HepG2 (cell line): Measurements from ENCODE around the gene KIAA0232. TPM values are rescaled to one million over a fixed set of nuclear protein-coding genes. Genes with fewer than 3 reads are reported as not detected.

Experiments
- ATAC-seq: fragments of 200-7000 bp; cut with Tn5 transposase; 3 replicates; pipeline ENCODE4 v1.9.1; 2020; ENCODE audit warnings: mild to moderate bottlenecking, moderate library complexity
- BruUV-seq: library from RNA; stranded (reverse); fragments of 400-500 nt; replicated peaks from 2 replicates; lab custom pipeline; 2021; lab: Mats Ljungman, UMichigan
- CTCF ChIA-PET: fragments of 300-600 bp; formaldehyde crosslinking; extraction: SDS; loops from one replicate; lab custom pipeline; 2021; ENCODE audit warnings: low total read pairs, inconsistent platforms, low intra/inter-chr PET ratio; lab: Yijun Ruan, JAX
- POLR2A ChIA-PET: fragments of 350-600 bp; sonication (Branson Sonifier 250); formaldehyde crosslinking; loops from one replicate; lab custom pipeline; 2020; ENCODE audit warnings: antibody characterized with exemption, inconsistent platforms; lab: Yijun Ruan, JAX
- DNase-seq: peaks from one replicate; pipeline ENCODE4 v3.0.0-alpha.2; 2015; ENCODE audit warnings: low spot score
- FAIRE-seq: peaks from 3 replicates; lab custom pipeline; 2011; peaks lifted over from hg19 to GRCh38; lab: Jason Lieb, UNC
- H2AFZ ChIP-seq: one replicate; pipeline ENCODE4 v1.6.1; 2011; ENCODE audit warnings: low read length, inconsistent platforms
- H3K27ac ChIP-seq: fragments of 300-600 bp; 3 replicates; pipeline ENCODE4 v1.8.0; 2011; ENCODE audit warnings: mixed run types, mild to moderate bottlenecking, mixed read lengths, low read length, inconsistent platforms; ENCODE audit not compliant: insufficient read depth; ENCODE audit errors: extremely low read length
- H3K27me3 ChIP-seq, 2 experiments: fragments of 200-600 bp in 1 of 2; 2 replicates in 1 of 2; 3 replicates in 1 of 2; pipeline versions ENCODE4 v1.6.0 to v1.8.0; 2011; ENCODE audit warnings: low read length in 2 of 2, mild to moderate bottlenecking in 2 of 2, moderate library complexity in 2 of 2, inconsistent platforms in 1 of 2; ENCODE audit not compliant: insufficient read depth in 2 of 2, control insufficient read depth in 1 of 2
- H3K36me3 ChIP-seq, 2 experiments: fragments of 200-600 bp in 1 of 2; replicated peaks in 1 of 2; 2 replicates in 1 of 2; 3 replicates in 1 of 2; pipeline versions ENCODE4 v1.5.1 to v1.8.0; 2011; ENCODE audit warnings: low read length in 2 of 2, inconsistent platforms in 1 of 2; ENCODE audit not compliant: insufficient read depth in 2 of 2, control insufficient read depth in 1 of 2
- H3K4me1 ChIP-seq: 2 replicates; pipeline ENCODE4 v1.5.1; 2012; ENCODE audit warnings: low read length, inconsistent platforms; ENCODE audit not compliant: insufficient read depth
- H3K4me2 ChIP-seq: 2 replicates; pipeline ENCODE4 v1.6.0; 2011; ENCODE audit warnings: low read depth, low read length, inconsistent platforms
- H3K4me3 ChIP-seq, 3 experiments: fragments of 200-600 bp in 1 of 3; sonication (generic), shearing (Covaris generic) in 1 of 3; replicated peaks in 1 of 3; 2 replicates each; pipeline ENCODE4 v1.5.1; 2011 to 2016; ENCODE audit warnings: low read length in 3 of 3, inconsistent platforms in 2 of 3, low read depth in 2 of 3, mild to moderate bottlenecking in 2 of 3, control low read depth in 1 of 3, mixed read lengths in 1 of 3; ENCODE audit not compliant: insufficient read depth in 1 of 3
- H3K79me2 ChIP-seq: one replicate; pipeline ENCODE4 v1.6.1; 2011; ENCODE audit warnings: low read length, inconsistent platforms; ENCODE audit not compliant: insufficient read depth
- H3K9ac ChIP-seq: 2 replicates; pipeline ENCODE4 v1.6.0; 2011; ENCODE audit warnings: mild to moderate bottlenecking, low read depth, low read length, inconsistent platforms; ENCODE audit not compliant: insufficient read depth
- H3K9me3 ChIP-seq: 2 replicates; pipeline ENCODE4 v1.5.1; 2012; ENCODE audit warnings: mild to moderate bottlenecking, low read length
- H4K20me1 ChIP-seq: 2 replicates; pipeline ENCODE4 v1.6.0; 2011; ENCODE audit warnings: inconsistent platforms, mild to moderate bottlenecking, low read length, moderate library complexity; ENCODE audit not compliant: insufficient read depth
- DZIP1 ChIP-seq: sonication (generic); formaldehyde crosslinking; IDR thresholded peaks from 2 replicates; pipeline ENCODE4 v1.5.0; 2020; ENCODE audit warnings: mild to moderate bottlenecking, missing genetic modification reagents
- GZF1 ChIP-seq: sonication (generic); formaldehyde crosslinking; IDR thresholded peaks from 2 replicates; pipeline ENCODE4 v1.5.1; 2020; ENCODE audit warnings: mild to moderate bottlenecking, missing genetic modification reagents
- HMGA1 ChIP-seq: sonication (generic); formaldehyde crosslinking; conservative IDR thresholded peaks from 2 replicates; pipeline ENCODE4 v1.4.0; 2020; ENCODE audit warnings: missing genetic modification reagents
- HOMEZ ChIP-seq: IDR thresholded peaks from 2 replicates; pipeline ENCODE4 v1.6.1; 2016; ENCODE audit warnings: low read depth
- HOXA3 ChIP-seq: sonication (generic); formaldehyde crosslinking; IDR thresholded peaks from 2 replicates; pipeline ENCODE4 v1.5.0; 2020; ENCODE audit warnings: missing genetic modification reagents
- POLR2A ChIP-seq, 2 experiments: IDR thresholded peaks; 2 replicates each; pipeline ENCODE4 v1.6.1; 2011; ENCODE audit warnings: low read depth in 2 of 2, low read length in 2 of 2, mild to moderate bottlenecking in 1 of 2, moderate library complexity in 1 of 2; ENCODE audit not compliant: insufficient read depth in 1 of 2
- ZNF331 ChIP-seq: sonication (generic); formaldehyde crosslinking; IDR thresholded peaks from 2 replicates; pipeline ENCODE4 v1.4.0; 2020; ENCODE audit warnings: missing genetic modification reagents
- ZNF564 ChIP-seq: sonication (generic); formaldehyde crosslinking; IDR thresholded peaks from 2 replicates; pipeline ENCODE4 v1.8.1; 2023; ENCODE audit warnings: mild to moderate bottlenecking, missing genetic modification reagents
- ZNF746 ChIP-seq: sonication (generic); formaldehyde crosslinking; IDR thresholded peaks from 2 replicates; pipeline ENCODE4 v1.8.0; 2022; ENCODE audit warnings: mild to moderate bottlenecking, missing genetic modification reagents
- ZNF792 ChIP-seq: IDR thresholded peaks from 2 replicates; pipeline ENCODE4 v1.6.1; 2016
- WGBS: methylation state at CpG from one replicate; pipeline ENCODE4 v1.1.6; 2017; ENCODE audit warnings: low lambda C conversion rate; 5-methylcytosine and 5-hydroxymethylcytosine counted together
- in situ Hi-C: cut with HindIII; loops from 2 replicates; pipeline ENCODE4 v1.10.0; 2017; ENCODE audit warnings: low pct_unique_long_range_greater_than_20kb; ENCODE audit not compliant: extremely low pct_ligation_motif_present
- intact Hi-C: fragments of 100-400 bp; cut with micrococcal nuclease; formaldehyde crosslinking; loops from one replicate; pipeline ENCODE4 v1.10.0; 2022; ENCODE audit not compliant: unreplicated experiment
- polyA plus RNA-seq, 8 experiments: library from polyadenylated mRNA; depleted of rRNA in 3 of 8; stranded (reverse) in 7 of 8; unstranded in 1 of 8; fragments of >200 nt; fragmentation: Illumina TruSeq in 4 of 8; extraction: Trizol in 4 of 8; gene quantifications; 2 replicates each; pipeline versions ENCODE4 v1.2.1 to v1.2.3, GENCODE V29; 2011 to 2016; ENCODE audit warnings: low read depth in 4 of 8, missing spikeins in 1 of 8, mixed read lengths in 1 of 8; ENCODE audit not compliant: insufficient read depth in 1 of 8
- total RNA-seq, 5 experiments: library from RNA; depleted of rRNA; stranded (reverse); fragments of >200 nt; fragmentation: Illumina TruSeq; extraction: Trizol; gene quantifications; 2 replicates each; pipeline ENCODE4 v1.2.3, GENCODE V29; 2016; ENCODE audit warnings: low read depth in 1 of 5

The KIAA0232 gene
- total and polyA plus RNA-seq, 2 of the 13 experiments (the other 11 are each of a cell fraction or from before 2014, with no cell fraction given) = 7.8 to 17.1 TPM

- TF ChIP-seq DZIP1 (no peak), ZNF746 (CRISPR knock-in tag) (no peak), HOXA3 (CRISPR knock-in tag) (no peak), GZF1 (CRISPR knock-in tag) (no peak), ZNF792 (CRISPR knock-in tag) (no peak), HMGA1 (no peak), HOMEZ (CRISPR knock-in tag) (no peak), ZNF331 (no peak)
These were observed 36.8 kb downstream of the KIAA0232 start (continued) for GRCh38 chr4:6819295-6819694.

GRCh38 chr4:6820695-6821094 is 38.2 kb downstream of the KIAA0232 start:
- peaks cover 74% of the 10 kb centered on the region for H3K79me2 ChIP-seq
- no TSS peak for BruUV-seq
- no peaks in the 10 kb centered on the region; the same call in 1 of the 2 replicates for H4K20me1 ChIP-seq
- no peak overlapping the region for H3K4me3 ChIP-seq
- no peak overlapping the region for H2AFZ ChIP-seq
- H3K4me2 ChIP-seq = no peak overlapping the region
- no peaks in the 10 kb centered on the region for H3K27me3 ChIP-seq
- no peak overlapping the region for H3K9ac ChIP-seq
- 95% methylated on average over 1 of the region's 1 CpG for WGBS
- in situ Hi-C loops = no loop called here
- intact Hi-C loops = no loop called here
- ChIA-PET POLR2A (no interaction called here), CTCF (no interaction called here)
- no peak for TF ChIP-seq POLR2A (IDR thresholded peaks at IDR 0.05; ENCODE audit: insufficient read depth in 1 of 2, low read depth in 2 of 2, low read length in 2 of 2)
- TF ChIP-seq ZNF564 = peak; percentile 100
- no peak overlapping the region for H3K27ac ChIP-seq
- H3K9me3 ChIP-seq = no peaks in the 10 kb centered on the region; the same call in 1 of the 2 replicates
- FAIRE-seq (no peak), DNase-seq (no peak), ATAC-seq (no peak)
- H3K4me1 ChIP-seq = no peaks in the 10 kb centered on the region
- peaks cover 7 to 21% of the 10 kb centered on the region in 2 experiments for H3K36me3 ChIP-seq
